Hypothalamus (tissue), 51 donors: ENCODE measurements around the gene STK4.
"Not testable (repeated sequence)": the region's sequence is repeated elsewhere in the genome, so short reads cannot be mapped to it uniquely, and the experiment has no call there.

Experiments used
- DNase-seq, 51 donors: peaks; one replicate each; lab custom pipeline; 2025; lab: John Stamatoyannopoulos, UW

Gene STK4

DNA sequence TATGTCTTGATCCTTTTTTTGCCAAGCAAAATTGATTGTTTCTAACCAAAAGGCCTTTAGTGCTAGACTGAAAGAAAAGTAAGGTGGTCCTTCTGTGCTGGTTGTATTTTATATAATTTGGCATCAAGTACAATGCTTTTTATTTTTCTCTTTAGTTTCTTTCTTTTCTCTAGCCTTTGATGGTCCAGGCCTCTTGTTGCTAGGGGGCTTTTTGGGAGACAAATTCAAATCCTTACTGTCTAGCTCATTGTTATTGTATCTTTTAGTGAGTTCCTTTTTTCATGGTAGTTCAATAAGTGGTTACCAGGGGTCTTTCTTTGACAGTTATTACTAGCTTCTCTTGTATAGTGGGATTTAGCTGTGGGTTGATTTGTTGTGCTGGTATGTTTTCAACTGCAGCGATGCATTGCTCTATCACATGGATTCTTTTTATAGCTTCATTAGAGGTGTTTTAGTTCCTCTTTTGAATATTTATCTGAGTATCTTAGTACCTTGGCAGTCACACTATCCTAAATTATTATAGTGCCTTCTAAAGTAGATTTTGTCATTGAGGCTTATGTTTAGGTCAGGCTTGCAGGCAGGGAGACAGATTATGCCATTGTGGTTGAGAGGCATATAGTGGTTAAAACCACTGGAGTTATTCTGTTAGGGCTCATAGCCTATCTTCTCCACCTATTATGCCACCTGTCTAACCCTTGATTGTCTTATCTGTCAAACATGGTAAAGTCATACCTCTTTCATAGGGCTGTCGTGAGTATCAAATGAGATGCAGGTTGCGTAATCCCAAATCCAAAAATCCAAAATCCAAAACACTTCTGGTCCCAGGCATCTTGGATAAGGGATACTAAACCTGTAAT lies 85.1 kb downstream of the STK4 start:
- DNase-seq = no peak

DNA sequence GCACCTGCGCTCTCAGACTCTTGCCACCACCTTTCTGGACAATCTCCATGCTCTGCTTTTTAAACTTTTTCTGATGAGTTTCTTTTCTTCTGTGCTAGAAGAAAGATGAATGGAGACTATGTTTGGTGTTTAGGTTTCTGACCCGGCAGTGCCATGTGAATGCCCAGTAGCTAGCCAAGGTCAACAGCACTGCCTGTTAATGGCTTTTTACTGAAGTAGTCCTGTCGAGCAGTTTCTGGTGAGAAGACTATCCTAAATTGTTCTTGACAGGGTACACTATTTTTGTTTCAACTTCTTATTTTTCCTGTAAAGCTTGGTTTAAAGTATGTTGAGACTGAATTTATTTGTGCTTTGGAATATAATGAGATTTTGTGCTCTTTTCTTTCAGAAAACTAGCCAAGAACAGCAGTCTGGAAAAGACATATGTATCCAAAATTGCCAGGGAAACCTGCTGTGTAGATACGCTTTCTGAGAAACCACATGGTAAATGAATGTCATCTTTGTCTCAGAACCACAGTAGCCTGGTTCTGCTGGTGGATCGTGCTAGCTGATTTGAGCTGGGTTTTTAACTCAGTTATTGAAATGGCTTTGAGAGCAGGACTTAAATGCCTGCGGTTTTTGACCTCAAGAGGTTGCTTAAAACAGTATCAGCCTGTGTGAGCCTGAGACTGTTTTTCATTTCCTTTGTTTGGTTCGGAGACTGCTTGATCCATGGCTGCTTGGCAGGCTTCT lies 86.6 kb downstream of the STK4 start:
- DNase-seq = peak in 6 of 51 donors; percentile 5 to 56 (median 23)

DNA sequence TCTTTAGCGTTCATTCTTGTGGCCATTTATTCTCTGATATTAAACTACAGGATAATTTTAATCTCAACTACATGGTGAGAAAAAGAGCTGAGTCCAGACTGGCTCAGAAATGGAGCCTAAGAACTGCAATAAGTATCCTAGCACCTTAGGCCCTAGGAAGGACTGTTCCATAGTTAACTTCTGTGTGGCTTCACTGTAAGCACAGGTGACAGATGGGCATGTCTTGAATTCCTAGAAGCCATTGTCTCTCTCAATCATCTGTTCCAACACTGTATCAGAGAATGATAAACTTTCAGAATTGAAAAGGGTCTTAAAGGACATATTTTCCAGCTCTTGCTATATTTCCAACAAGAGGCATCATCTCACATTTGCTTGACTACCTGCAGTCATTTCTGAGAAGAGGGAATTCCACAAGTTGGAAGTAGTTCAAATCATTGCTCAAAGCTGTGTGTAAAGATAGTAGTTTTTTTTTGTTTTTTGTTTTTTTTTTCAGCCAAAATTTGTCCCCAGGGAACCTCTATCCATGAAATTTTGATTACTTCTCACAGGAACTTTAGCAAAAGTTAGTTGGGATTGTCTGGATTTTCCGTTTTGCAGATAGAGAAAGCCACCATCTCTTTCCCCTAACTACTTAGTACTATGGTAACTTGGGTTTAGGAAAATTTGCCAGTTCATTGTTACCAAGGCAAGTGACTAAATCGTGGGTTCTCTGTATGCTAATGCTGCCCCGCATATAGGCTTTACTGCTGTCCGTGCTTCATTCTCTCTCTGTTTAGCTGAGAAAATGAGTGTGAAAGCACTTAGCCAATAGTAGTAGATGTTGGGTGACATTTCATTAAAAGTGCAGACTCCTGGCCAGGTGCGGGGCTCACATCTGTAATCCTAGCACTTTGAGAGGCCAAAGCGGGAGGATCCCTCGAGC lies 87.4 kb downstream of the STK4 start:
- no peak for DNase-seq

GRCh38 chr20:45055056-45055455 lies 88.7 kb downstream of the STK4 start:
- no peak for DNase-seq

DNA sequence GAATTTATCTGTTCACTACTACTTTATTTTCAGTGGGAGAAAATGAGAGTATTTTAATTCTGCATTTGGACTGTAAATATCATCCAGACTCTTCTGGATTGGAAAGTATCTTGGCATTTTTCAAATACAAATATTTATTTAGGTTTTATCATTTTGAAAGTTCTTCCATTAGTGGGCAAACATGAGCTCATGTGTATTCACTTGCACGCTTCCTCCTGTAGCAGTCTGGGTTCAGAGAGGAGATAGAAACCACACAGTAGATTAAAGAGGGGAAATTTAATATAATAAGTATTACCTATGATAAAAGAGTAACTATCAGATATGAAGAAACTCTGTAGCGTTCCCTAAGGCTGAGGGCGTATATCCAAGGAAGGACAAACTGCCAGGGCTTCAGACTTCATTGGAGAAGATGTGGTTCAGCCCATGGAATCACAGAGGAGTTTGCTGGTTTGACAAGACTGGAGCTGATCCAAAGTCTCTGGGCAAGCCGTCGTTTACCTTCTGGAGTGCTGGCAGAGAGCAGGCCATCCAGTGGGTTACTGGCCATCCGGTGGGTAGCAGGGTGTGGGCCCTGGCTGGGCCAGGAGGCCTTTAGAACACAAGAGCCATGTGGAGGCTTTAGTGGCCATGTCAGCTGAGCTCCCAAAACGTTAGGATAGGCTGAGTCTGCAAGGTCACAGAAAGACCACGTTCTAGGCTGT lies 90.3 kb downstream of the STK4 start:
- DNase-seq = peak in 1 of 51 donors; percentile 5

DNA sequence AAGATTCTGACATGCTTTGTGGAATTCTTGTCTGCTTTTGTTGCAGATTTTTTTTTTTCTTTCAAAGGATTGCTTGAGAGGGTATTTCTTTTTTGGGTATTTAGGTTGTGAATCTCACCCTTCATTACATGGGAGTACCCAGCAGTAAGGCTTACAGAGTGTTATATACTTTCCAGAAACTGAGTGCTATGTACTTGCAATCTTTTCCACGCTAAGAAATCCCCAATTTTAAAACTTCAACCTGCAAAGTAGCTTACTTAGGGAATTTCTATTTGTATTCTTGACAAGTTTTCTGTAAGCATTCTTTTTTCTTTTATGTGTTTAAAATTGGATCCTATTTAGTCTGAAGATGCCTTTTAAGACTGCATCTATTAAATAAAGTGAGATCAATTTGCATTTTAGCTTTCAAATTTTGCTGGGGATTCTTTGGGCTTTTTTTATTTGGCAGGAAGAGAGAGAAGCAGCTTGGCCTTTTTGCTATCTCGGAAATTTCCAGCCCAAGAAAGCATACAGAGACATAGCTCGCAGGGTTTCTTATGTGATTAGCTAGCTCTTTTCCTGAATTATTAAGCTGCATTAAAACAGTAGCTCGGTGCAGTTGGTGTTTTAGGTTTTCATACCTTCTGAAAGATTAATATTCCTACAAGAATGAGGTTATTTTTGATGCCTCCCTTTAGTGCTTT lies 92.0 kb downstream of the STK4 start:
- peak in 3 of 51 donors; percentile 28 to 64 (median 32) for DNase-seq

- peak in 19 of 51 donors; percentile 5 to 44 (median 28) for DNase-seq
Measured at GRCh38 chr20:45059022-45059728, 92.9 kb downstream of the STK4 start.

- peak in 1 of 51 donors; percentile 21 for DNase-seq
Measured at GRCh38 chr20:45060294-45060693, 94.0 kb downstream of the STK4 start.

- no peak for DNase-seq
Measured at GRCh38 chr20:45061244-45061643, 94.9 kb downstream of the STK4 start.

- DNase-seq = not testable (repeated sequence)
Measured at GRCh38 chr20:45063107-45063506, 96.8 kb downstream of the STK4 start.

- DNase-seq = no peak
Measured at GRCh38 chr20:45064812-45065211, 98.5 kb downstream of the STK4 start.

- no peak for DNase-seq
Measured at GRCh38 chr20:45066372-45066771, 100.1 kb downstream of the STK4 start.

- DNase-seq = no peak
Measured at GRCh38 chr20:45067087-45067486, 100.8 kb downstream of the STK4 start.

- no peak for DNase-seq
Measured at GRCh38 chr20:45067558-45067957, 101.2 kb downstream of the STK4 start.

GRCh38 chr20:45069261-45069660 lies 102.9 kb downstream of the STK4 start:
- DNase-seq = no peak

- DNase-seq = no peak
Measured at GRCh38 chr20:45070932-45071632, 104.8 kb downstream of the STK4 start.

DNA sequence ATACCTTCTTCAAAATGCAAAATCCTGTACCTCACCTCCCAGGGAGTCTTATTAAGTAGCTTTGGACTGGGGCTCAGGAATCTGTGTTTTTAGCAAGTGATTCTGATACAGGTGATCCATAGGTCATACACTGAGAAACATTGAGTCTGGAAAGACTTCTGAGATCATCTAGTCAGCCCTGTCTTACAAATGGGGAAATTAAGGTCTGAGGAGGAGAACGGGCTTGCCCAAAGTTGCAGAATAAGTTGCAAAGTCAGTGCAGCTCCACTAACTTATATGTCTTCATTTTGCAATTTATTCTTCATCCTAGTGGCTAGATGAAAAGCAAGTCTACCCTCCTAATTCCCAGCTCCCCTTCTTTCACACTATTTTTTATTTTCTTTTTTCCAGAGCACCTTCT lies 105.8 kb downstream of the STK4 start:
- DNase-seq = no peak

- DNase-seq = no peak
Measured at GRCh38 chr20:45073221-45073620, 106.9 kb downstream of the STK4 start.
